Common myeloid progenitor, CD34-positive (primary cell): ENCODE data around the gene UPK1B.

Experiments
- CTCF ChIA-PET: fragments of 350-600 bp; sonication (Branson Sonifier 250); formaldehyde crosslinking; loops from one replicate; lab custom pipeline; 2021; ENCODE audit warnings: antibody characterized with exemption; lab: Charles Lee
- POLR2A ChIA-PET: fragments of 350-600 bp; sonication (Branson Sonifier 250); formaldehyde crosslinking; loops from one replicate; lab custom pipeline; 2021; ENCODE audit warnings: antibody characterized with exemption; lab: Charles Lee
- DNase-seq, 3 donors: peaks; one replicate each; pipeline versions ENCODE4 v3.0.0 to v3.0.0-alpha.2; 2013
- H3K27ac ChIP-seq, 2 experiments: 1 replicate in 1 of 2; 2 replicates in 1 of 2; pipeline ENCODE4 v1.7.0; 2013; ENCODE audit warnings: inconsistent platforms in 2 of 2, low read length in 2 of 2, mild to moderate bottlenecking in 2 of 2, low read depth in 1 of 2, moderate library complexity in 1 of 2; ENCODE audit not compliant: severe bottlenecking in 2 of 2, insufficient read depth in 1 of 2, poor library complexity in 1 of 2
- H3K27me3 ChIP-seq, 5 experiments: replicated peaks in 2 of 5; 1 replicate in 3 of 5; 2 replicates in 2 of 5; pipeline versions ENCODE4 v1.6.1 to v1.7.0; 2013; ENCODE audit warnings: low read length in 4 of 5, mild to moderate bottlenecking in 2 of 5, moderate library complexity in 2 of 5, inconsistent platforms in 1 of 5; ENCODE audit not compliant: insufficient read depth in 5 of 5, control insufficient read depth in 4 of 5
- H3K36me3 ChIP-seq, 4 experiments: 1 replicate in 2 of 4; 2 replicates in 2 of 4; pipeline versions ENCODE4 v1.6.1 to v1.7.0; 2013; ENCODE audit warnings: low read length in 3 of 4, control low read depth in 1 of 4, mild to moderate bottlenecking in 1 of 4; ENCODE audit not compliant: control insufficient read depth in 4 of 4, insufficient read depth in 4 of 4
- H3K4me1 ChIP-seq, 4 experiments: 1 replicate in 3 of 4; 2 replicates in 1 of 4; pipeline versions ENCODE4 v1.6.1 to v1.7.1; 2013; ENCODE audit warnings: low read length in 3 of 4, mild to moderate bottlenecking in 3 of 4, control low read depth in 1 of 4, inconsistent platforms in 1 of 4, moderate library complexity in 1 of 4; ENCODE audit not compliant: control insufficient read depth in 4 of 4, insufficient read depth in 4 of 4; ENCODE audit errors: control extremely low read depth in 1 of 4
- H3K4me3 ChIP-seq, 7 experiments: 1 replicate in 4 of 7; 2 replicates in 3 of 7; pipeline versions ENCODE4 v1.5.1 to v1.7.0; 2013; ENCODE audit warnings: mild to moderate bottlenecking in 7 of 7, low read length in 6 of 7, moderate library complexity in 6 of 7, inconsistent platforms in 2 of 7, low read depth in 2 of 7, control low read depth in 1 of 7; ENCODE audit not compliant: insufficient read depth in 4 of 7, control insufficient read depth in 1 of 7; ENCODE audit errors: extremely low read depth in 1 of 7
- H3K9me3 ChIP-seq, 5 experiments: 1 replicate in 4 of 5; 2 replicates in 1 of 5; pipeline versions ENCODE4 v1.6.1 to v1.7.1; 2013; ENCODE audit warnings: low read length in 4 of 5, mild to moderate bottlenecking in 2 of 5, inconsistent platforms in 1 of 5, low read depth in 1 of 5, moderate library complexity in 1 of 5; ENCODE audit not compliant: control insufficient read depth in 4 of 5, insufficient read depth in 2 of 5; ENCODE audit errors: control extremely low read depth in 1 of 5
- WGBS: methylation state at CpG from one replicate; pipeline ENCODE4 v1.1.5; 2013; ENCODE audit not compliant: insufficient coverage; 5-methylcytosine and 5-hydroxymethylcytosine counted together

The UPK1B gene

GRCh38 chr3:119228373-119229145 is 55.2 kb downstream of the UPK1B start:
- CTCF ChIA-PET: interaction anchor here (1.2 kb wide), 1 partner anchor 17 kb away, joined by 3 read pairs; no protein-coding TSS in a partner anchor
- WGBS: no CpG with 5 or more reads among the region's 2 CpGs
- POLR2A ChIA-PET: no interaction called here
- DNase-seq: no peak
- H3K4me1 ChIP-seq: no peaks in the 10 kb centered on the region
- H3K36me3 ChIP-seq: peaks cover 13 to 81% (median 62%) of the 10 kb centered on the region in 4 experiments
- H3K4me3 ChIP-seq: no peak overlapping the region
- H3K27me3 ChIP-seq: no peaks in the 10 kb centered on the region
- no peak overlapping the region for H3K27ac ChIP-seq
- H3K9me3 ChIP-seq: no peaks in the 10 kb centered on the region

GRCh38 chr3:119229190-119229589 is 55.8 kb downstream of the UPK1B start:
- Histone ChIP-seq H3K9me3 (no peaks in the 10 kb centered on the region), H3K27me3 (no peaks in the 10 kb centered on the region), H3K36me3 (peaks cover 12 to 81% (median 59%) of the 10 kb centered on the region in 4 experiments), H3K27ac (no peak overlapping the region), H3K4me3 (no peak overlapping the region), H3K4me1 (no peaks in the 10 kb centered on the region)
- WGBS: 69% methylated on average over 2 of the region's 7 CpGs
- POLR2A ChIA-PET: interaction anchor here (0.6 kb wide), 1 partner anchor 65 kb away, joined by 3 read pairs; the partner anchor contains the start of gene ARHGAP31
- DNase-seq: no peak
- CTCF ChIA-PET: no interaction called here

GRCh38 chr3:119230071-119230470 is 56.7 kb downstream of the UPK1B start:
- H3K4me3 ChIP-seq: no peak overlapping the region
- H3K27ac ChIP-seq: no peak overlapping the region
- H3K27me3 ChIP-seq: no peaks in the 10 kb centered on the region
- no peak for DNase-seq
- ChIA-PET POLR2A (no interaction called here), CTCF (interaction anchor here (2.3 kb wide), 1 partner anchor 16 kb away, joined by 4 read pairs; no protein-coding TSS in a partner anchor)
- WGBS: 94% methylated on average over 5 of the region's 7 CpGs
- H3K9me3 ChIP-seq: no peaks in the 10 kb centered on the region
- no peaks in the 10 kb centered on the region for H3K4me1 ChIP-seq
- H3K36me3 ChIP-seq: peaks cover 11 to 82% (median 64%) of the 10 kb centered on the region in 4 experiments

GRCh38 chr3:119230745-119231144 is 57.3 kb downstream of the UPK1B start:
- ChIA-PET CTCF (interaction anchor here (2.3 kb wide), 1 partner anchor 15 kb away, joined by 4 read pairs; no protein-coding TSS in a partner anchor), POLR2A (no interaction called here)
- Histone ChIP-seq H3K9me3 (no peaks in the 10 kb centered on the region), H3K36me3 (peaks cover 11 to 86% (median 68%) of the 10 kb centered on the region in 4 experiments), H3K4me1 (no peaks in the 10 kb centered on the region), H3K27me3 (no peaks in the 10 kb centered on the region), H3K27ac (no peak overlapping the region), H3K4me3 (no peak overlapping the region)
- DNase-seq: no peak

- ChIA-PET POLR2A (interaction anchor here (0.9 kb wide), 1 partner anchor 118 kb away, joined by 3 read pairs; no protein-coding TSS in a partner anchor), CTCF (no interaction called here)
- Histone ChIP-seq H3K27me3 (no peaks in the 10 kb centered on the region), H3K4me1 (peaks cover 9 to 19% (median 16%) of the 10 kb centered on the region in 4 experiments), H3K9me3 (no peaks in the 10 kb centered on the region), H3K36me3 (peaks cover 4 to 51% (median 38%) of the 10 kb centered on the region in 4 experiments), H3K27ac (no peak overlapping the region), H3K4me3 (no peak overlapping the region)
- no peak for DNase-seq
- WGBS: 83% methylated on average over 1 of the region's 1 CpG
Measured at GRCh38 chr3:119234610-119235009, 61.2 kb downstream of the UPK1B start.

GRCh38 chr3:119235151-119235550 is 61.8 kb downstream of the UPK1B start:
- DNase-seq: no peak
- Histone ChIP-seq H3K4me1 (peaks cover 14 to 24% (median 19%) of the 10 kb centered on the region in 4 experiments), H3K27me3 (no peaks in the 10 kb centered on the region), H3K4me3 (no peak overlapping the region), H3K36me3 (peaks cover 4 to 45% (median 33%) of the 10 kb centered on the region in 4 experiments), H3K9me3 (no peaks in the 10 kb centered on the region), H3K27ac (no peak overlapping the region)
- POLR2A ChIA-PET: interaction anchor here (0.9 kb wide), 1 partner anchor 117 kb away, joined by 3 read pairs; no protein-coding TSS in a partner anchor
- WGBS: 100% methylated on average over 1 of the region's 1 CpG
- CTCF ChIA-PET: no interaction called here

- Histone ChIP-seq H3K27me3 (no peaks in the 10 kb centered on the region), H3K4me1 (peaks cover 17 to 34% (median 26%) of the 10 kb centered on the region in 4 experiments), H3K4me3 (no peak overlapping the region), H3K27ac (no peak overlapping the region), H3K9me3 (no peaks in the 10 kb centered on the region), H3K36me3 (peaks cover 3 to 36% (median 26%) of the 10 kb centered on the region in 4 experiments)
- DNase-seq: peak; percentile 29 to 59 (median 52)
- ChIA-PET CTCF (interaction anchor here (0.8 to 1.2 kb wide), 2 partner anchors 15 to 113 kb away, joined by 3 to 6 read pairs; no protein-coding TSS in a partner anchor), POLR2A (no interaction called here)
- WGBS: 18% methylated on average over 4 of the region's 7 CpGs
Measured at GRCh38 chr3:119236756-119237155, 63.4 kb downstream of the UPK1B start.
